Stomach (tissue), 9 donors: ENCODE data around the gene ATOH8. TPM values are rescaled to one million over a fixed set of nuclear protein-coding genes. Genes with fewer than 3 reads are reported as not detected.
"Not testable (repeated sequence)": the region's sequence is repeated elsewhere in the genome, so short reads cannot be mapped to it uniquely, and the experiment has no call there.

Experiments
- DNase-seq, 2 donors: peaks; one replicate each; pipeline versions ENCODE4 v3.0.0 to v3.0.0-alpha.2; 2013 to 2019
- H3K27ac ChIP-seq, 5 donors: fragments of 200-600 bp in 4 of 5; sonication (generic) in 4 of 5; one replicate each; pipeline ENCODE4 v1.5.1; 2013 to 2019; ENCODE audit warnings: mild to moderate bottlenecking in 1 of 5, moderate library complexity in 1 of 5
- H3K27me3 ChIP-seq, 3 donors: fragments of 200-600 bp; sonication (generic); one replicate each; pipeline ENCODE4 v1.5.1; 2017 to 2019; ENCODE audit warnings: mixed run types in 1 of 3
- H3K36me3 ChIP-seq, 4 donors: fragments of 200-600 bp; sonication (generic); 1 replicate in 3 of 4; 2 replicates in 1 of 4; pipeline ENCODE4 v1.5.1; 2016 to 2019
- H3K4me1 ChIP-seq, 4 donors: fragments of 200-600 bp; sonication (generic); one replicate each; pipeline ENCODE4 v1.5.1; 2016 to 2019
- H3K4me3 ChIP-seq, 4 donors: fragments of 200-600 bp; sonication (generic) in 3 of 4; one replicate each; pipeline ENCODE4 v1.5.1; 2016 to 2019; ENCODE audit warnings: mild to moderate bottlenecking in 1 of 4
- H3K9me3 ChIP-seq, 4 donors: fragments of 200-600 bp; sonication (generic); one replicate each; pipeline ENCODE4 v1.5.1; 2016 to 2019
- EP300 ChIP-seq: sonication (generic); formaldehyde crosslinking; IDR thresholded peaks from one replicate; pipeline ENCODE4 v1.6.1; 2017; ENCODE audit warnings: antibody characterized with exemption
- POLR2A ChIP-seq, 4 donors: fragments of 450-650 bp; IDR thresholded peaks; one replicate each; pipeline ENCODE4 v1.6.1; 2016; ENCODE audit warnings: antibody characterized with exemption in 4 of 4, control low read depth in 2 of 4, mild to moderate bottlenecking in 1 of 4, moderate library complexity in 1 of 4
- POLR2AphosphoS5 ChIP-seq, 3 donors: sonication (generic); formaldehyde crosslinking; IDR thresholded peaks; one replicate each; pipeline ENCODE4 v1.6.1; 2016; ENCODE audit warnings: antibody characterized with exemption in 3 of 3
- WGBS, 5 donors: extraction: QIAGEN DNeasy Blood & Tissue Kit in 3 of 5; methylation state at CpG; one replicate each; pipeline versions ENCODE4 v1.1.5 to v1.1.7; 2013 to 2018; 5-methylcytosine and 5-hydroxymethylcytosine counted together
- intact Hi-C: fragments of 100-400 bp; cut with DNase I; formaldehyde crosslinking; loops from one replicate; pipeline ENCODE4 v1.15.1; 2023; ENCODE audit warnings: low total_unique reads
- polyA plus RNA-seq, 3 donors: library from polyadenylated mRNA; stranded (reverse); fragments of 200-250 nt; gene quantifications; one replicate each; pipeline ENCODE4 v1.2.3, GENCODE V29; 2013
- total RNA-seq, 5 donors: library from RNA; depleted of rRNA; stranded (reverse); fragments of >200 nt; gene quantifications; one replicate each; pipeline versions ENCODE4 v1.1.0 to v1.2.3, GENCODE V29; 2014 to 2016
- TF ChIP-seq, protein P1 (sequence below), 7 experiments: fragments of 450-650 bp in 4 of 7; fragments of 200-600 bp in 3 of 7; sonication (generic) in 3 of 7; IDR thresholded peaks; one replicate each; pipeline ENCODE4 v1.5.1; 2016 to 2019; ENCODE audit warnings: antibody characterized with exemption in 7 of 7, control low read depth in 2 of 7, mild to moderate bottlenecking in 1 of 7
- donor health status: healthy with polysubstance abuse.
- donor health status: Bipolar disorder and iron deficiency.
- donor health status: healthy.

The ATOH8 gene
- total and polyA plus RNA-seq, 8 donors, result 2.3 to 23.2 (median 13.3) TPM

GRCh38 chr2:85712849-85713612 is 40.8 kb upstream of the ATOH8 start:
- intact Hi-C loops, result no loop called here
- H3K27ac ChIP-seq, result peak overlapping the region; percentile 67 to 86 (median 78)
- H3K9me3 ChIP-seq, result no peaks in the 10 kb centered on the region
- DNase-seq, result peak; percentile 86 to 88
- no peak overlapping the region for H3K4me3 ChIP-seq
- H3K4me1 ChIP-seq, result peaks cover 19 to 85% (median 33%) of the 10 kb centered on the region in 4 donors
- peak; percentile 31 to 79 (median 72) for TF ChIP-seq POLR2AphosphoS5 (IDR thresholded peaks at IDR 0.05)
- TF ChIP-seq, protein P1, sequence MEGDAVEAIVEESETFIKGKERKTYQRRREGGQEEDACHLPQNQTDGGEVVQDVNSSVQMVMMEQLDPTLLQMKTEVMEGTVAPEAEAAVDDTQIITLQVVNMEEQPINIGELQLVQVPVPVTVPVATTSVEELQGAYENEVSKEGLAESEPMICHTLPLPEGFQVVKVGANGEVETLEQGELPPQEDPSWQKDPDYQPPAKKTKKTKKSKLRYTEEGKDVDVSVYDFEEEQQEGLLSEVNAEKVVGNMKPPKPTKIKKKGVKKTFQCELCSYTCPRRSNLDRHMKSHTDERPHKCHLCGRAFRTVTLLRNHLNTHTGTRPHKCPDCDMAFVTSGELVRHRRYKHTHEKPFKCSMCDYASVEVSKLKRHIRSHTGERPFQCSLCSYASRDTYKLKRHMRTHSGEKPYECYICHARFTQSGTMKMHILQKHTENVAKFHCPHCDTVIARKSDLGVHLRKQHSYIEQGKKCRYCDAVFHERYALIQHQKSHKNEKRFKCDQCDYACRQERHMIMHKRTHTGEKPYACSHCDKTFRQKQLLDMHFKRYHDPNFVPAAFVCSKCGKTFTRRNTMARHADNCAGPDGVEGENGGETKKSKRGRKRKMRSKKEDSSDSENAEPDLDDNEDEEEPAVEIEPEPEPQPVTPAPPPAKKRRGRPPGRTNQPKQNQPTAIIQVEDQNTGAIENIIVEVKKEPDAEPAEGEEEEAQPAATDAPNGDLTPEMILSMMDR (IDR thresholded peaks at IDR 0.05), result no peak
- H3K27me3 ChIP-seq, result no peaks in the 10 kb centered on the region
- no peaks in the 10 kb centered on the region for H3K36me3 ChIP-seq
- WGBS, 5 donors, result 49 to 66% (median 54%) methylated on average over 9 of the region's 9 CpGs

DNA sequence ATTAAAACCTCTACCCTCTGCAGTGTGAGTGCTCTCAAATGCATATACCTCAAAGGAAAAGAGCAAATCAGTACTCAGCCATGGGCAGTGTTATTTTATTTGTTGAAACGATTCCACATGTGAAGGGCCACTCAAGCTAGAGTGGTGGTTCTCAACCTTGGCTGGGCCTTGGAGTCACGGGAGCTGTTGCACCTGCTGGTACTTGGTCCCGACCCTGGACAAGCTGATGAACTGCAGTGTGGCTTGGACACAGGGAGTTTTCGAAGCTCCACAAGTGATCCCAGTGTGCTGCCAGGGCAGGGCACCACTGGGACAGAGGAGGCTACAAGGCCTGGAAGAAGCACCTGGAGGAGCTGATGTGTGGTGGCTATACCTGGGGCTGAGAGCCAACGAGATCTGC is 40.0 kb upstream of the ATOH8 start:
- no peak for DNase-seq
- Histone ChIP-seq H3K4me3 (no peak overlapping the region), H3K9me3 (no peaks in the 10 kb centered on the region), H3K4me1 (peaks cover 19 to 85% (median 33%) of the 10 kb centered on the region in 4 donors), H3K27ac (peak overlapping the region; percentile 20 to 86 (median 72)), H3K36me3 (no peaks in the 10 kb centered on the region), H3K27me3 (no peaks in the 10 kb centered on the region)
- WGBS, 5 donors, result 62 to 84% (median 75%) methylated on average over 5 of the region's 5 CpGs
- TF ChIP-seq POLR2AphosphoS5 (IDR thresholded peaks at IDR 0.05), result no peak
- intact Hi-C loops, result no loop called here

DNA sequence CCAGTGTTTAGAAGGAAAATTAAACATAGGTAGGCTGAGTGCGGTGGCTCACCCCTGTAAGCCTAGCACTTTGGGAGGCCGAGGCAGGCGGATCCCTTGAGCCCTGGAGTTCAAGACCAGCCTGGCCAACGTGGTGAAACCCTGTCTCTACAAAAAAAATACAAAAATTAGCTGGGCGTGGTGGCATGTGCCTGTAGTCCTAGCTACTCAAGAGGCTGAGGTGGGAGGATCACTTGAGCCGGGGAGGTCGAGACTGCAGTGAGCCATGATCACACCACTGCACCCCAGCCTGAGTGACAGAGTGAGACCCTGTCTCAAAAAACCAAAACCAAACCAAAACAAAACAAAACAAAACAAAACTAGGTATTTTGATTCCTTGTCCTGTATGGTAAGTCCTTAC is 39.4 kb upstream of the ATOH8 start:
- H3K4me3 ChIP-seq, H3K27me3 ChIP-seq, H3K9me3 ChIP-seq, intact Hi-C loops, DNase-seq, H3K36me3 ChIP-seq: not testable (repeated sequence)
- peak overlapping the region in 3 of 5 donors; percentile 72 to 86 (median 78) for H3K27ac ChIP-seq
- H3K4me1 ChIP-seq, result peaks cover 19 to 88% (median 33%) of the 10 kb centered on the region in 4 donors
- WGBS, 5 donors, result 82 to 92% (median 88%) methylated on average over 7 of the region's 7 CpGs

DNA sequence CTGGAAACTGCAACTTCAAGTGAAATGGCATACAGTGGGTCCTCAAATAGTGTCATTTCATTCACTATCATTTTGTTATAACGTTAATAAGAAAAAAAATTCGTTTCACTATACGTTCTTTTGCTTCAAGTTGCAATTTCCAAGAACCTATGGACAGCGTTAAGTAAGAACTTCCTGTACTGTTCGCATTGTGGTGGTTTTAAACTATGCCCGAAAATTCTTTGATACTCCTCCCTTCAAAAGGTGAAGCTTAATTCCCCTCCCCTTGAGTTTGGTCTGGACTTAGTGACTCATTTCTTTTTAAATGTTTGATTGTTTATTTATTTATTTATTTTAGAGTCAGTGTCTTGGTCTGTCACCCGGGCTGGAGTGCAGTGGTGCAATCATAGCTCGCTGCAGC is 39.0 kb upstream of the ATOH8 start:
- WGBS, 5 donors, result 75 to 86% (median 82%) methylated on average over 8 of the region's 8 CpGs
- intact Hi-C loops, result no loop called here
- H3K27ac ChIP-seq, result peak overlapping the region in 1 of 5 donors; percentile 78

DNA sequence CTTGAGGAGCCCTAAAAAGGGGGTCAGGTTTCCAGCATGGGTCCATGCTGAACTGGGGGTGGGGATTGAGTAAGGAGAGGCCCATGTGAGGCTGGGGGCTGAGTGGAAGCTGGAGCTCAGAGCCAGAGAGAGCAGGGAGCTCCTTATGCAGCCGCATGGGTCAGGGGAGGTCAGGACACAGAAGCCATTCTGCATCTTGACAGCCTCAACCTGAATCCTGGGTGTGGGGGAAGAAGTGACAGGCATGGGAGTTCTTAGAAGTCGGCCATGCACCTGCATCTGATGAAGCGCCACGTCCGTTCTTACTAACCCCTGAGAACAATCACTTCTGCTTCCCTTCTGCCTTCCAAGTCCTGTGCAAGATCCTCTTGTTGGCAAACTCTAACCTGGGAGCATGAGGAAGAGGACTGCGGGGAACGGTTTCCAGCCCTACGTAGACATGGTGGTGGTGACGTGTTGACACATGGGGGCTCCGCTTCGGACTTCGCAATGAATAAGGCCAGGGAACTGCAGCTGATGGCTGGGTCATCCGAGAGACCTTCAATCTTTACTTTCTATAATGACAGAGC is 37.4 kb upstream of the ATOH8 start:
- no peak for TF ChIP-seq EP300
- TF ChIP-seq, protein P1 (IDR thresholded peaks at IDR 0.05), result no peak
- 79 to 84% (median 81%) methylated on average over 13 of the region's 13 CpGs for WGBS, 5 donors

More for the DNA sequence above, 39.0 kb upstream of the ATOH8 start:
- Histone ChIP-seq H3K27me3 (no peaks in the 10 kb centered on the region), H3K9me3 (no peaks in the 10 kb centered on the region), H3K4me1 (peaks cover 19 to 88% (median 34%) of the 10 kb centered on the region in 4 donors), H3K4me3 (no peak overlapping the region), H3K36me3 (no peaks in the 10 kb centered on the region)
- DNase-seq, result no peak
- no peak for TF ChIP-seq POLR2A (IDR thresholded peaks at IDR 0.05)
- TF ChIP-seq POLR2AphosphoS5 (IDR thresholded peaks at IDR 0.05), result no peak

More for the DNA sequence above, 37.4 kb upstream of the ATOH8 start:
- Histone ChIP-seq H3K27ac (no peak overlapping the region), H3K9me3 (no peaks in the 10 kb centered on the region), H3K36me3 (no peaks in the 10 kb centered on the region), H3K27me3 (no peaks in the 10 kb centered on the region), H3K4me1 (peaks cover 19 to 74% (median 27%) of the 10 kb centered on the region in 4 donors), H3K4me3 (no peak overlapping the region)
- intact Hi-C loops, result no loop called here
- DNase-seq, result no peak
